Mucosa of stomach (tissue), 1 donor: ENCODE results near the gene ODAD4.
A peak's percentile ranks its signal among the peaks of the same experiment; 100 is the strongest.
"Not testable (repeated sequence)": the region's sequence is repeated elsewhere in the genome, so short reads cannot be mapped to it uniquely, and the experiment has no call there.

Experiments
- H3K27me3 ChIP-seq: one replicate; pipeline ENCODE4 v1.7.0; 2013; ENCODE audit warnings: mild to moderate bottlenecking, low read length; ENCODE audit not compliant: control insufficient read depth, insufficient read depth
- H3K36me3 ChIP-seq: one replicate; pipeline ENCODE4 v1.7.0; 2013; ENCODE audit warnings: low read length; ENCODE audit not compliant: control insufficient read depth, insufficient read depth
- H3K4me1 ChIP-seq: one replicate; pipeline ENCODE4 v1.7.0; 2013; ENCODE audit warnings: mild to moderate bottlenecking, low read length; ENCODE audit not compliant: control insufficient read depth, insufficient read depth
- H3K4me3 ChIP-seq: one replicate; pipeline ENCODE4 v1.7.0; 2013; ENCODE audit warnings: low read length
- H3K9ac ChIP-seq: one replicate; pipeline ENCODE4 v1.7.0; 2013; ENCODE audit warnings: mild to moderate bottlenecking, low read length, moderate library complexity
- H3K9me3 ChIP-seq: one replicate; pipeline ENCODE4 v1.7.0; 2013; ENCODE audit warnings: mild to moderate bottlenecking, low read length, moderate library complexity; ENCODE audit not compliant: control insufficient read depth
- donor health status: Pancreatic carcinoma.

ODAD4 gene

DNA sequence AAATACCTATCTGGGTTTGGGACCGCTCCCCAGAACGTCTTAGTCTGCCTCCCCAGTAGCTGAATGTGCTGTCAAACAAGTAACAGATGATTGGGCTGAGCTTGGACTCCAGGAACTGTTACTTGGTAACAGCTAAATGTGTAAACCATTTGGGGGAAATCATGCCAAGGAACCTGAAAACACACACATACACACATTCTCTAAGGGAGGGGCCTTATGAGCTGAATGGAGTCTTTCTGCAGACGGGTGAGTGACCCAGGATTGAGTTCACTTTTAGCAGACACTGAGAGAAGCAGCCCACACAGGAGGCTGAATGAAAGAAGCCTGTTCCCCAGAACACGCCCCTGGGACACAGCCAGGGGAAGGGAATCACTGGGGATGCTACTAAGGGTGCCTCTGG is 13.2 kb upstream of the ODAD4 start:
- Histone ChIP-seq H3K27me3 (no peaks in the 10 kb centered on the region), H3K9me3 (no peaks in the 10 kb centered on the region), H3K4me1 (peaks cover 41% of the 10 kb centered on the region), H3K36me3 (peaks cover 9% of the 10 kb centered on the region), H3K4me3 (no peak overlapping the region), H3K9ac (peak overlapping the region; percentile 92)

DNA sequence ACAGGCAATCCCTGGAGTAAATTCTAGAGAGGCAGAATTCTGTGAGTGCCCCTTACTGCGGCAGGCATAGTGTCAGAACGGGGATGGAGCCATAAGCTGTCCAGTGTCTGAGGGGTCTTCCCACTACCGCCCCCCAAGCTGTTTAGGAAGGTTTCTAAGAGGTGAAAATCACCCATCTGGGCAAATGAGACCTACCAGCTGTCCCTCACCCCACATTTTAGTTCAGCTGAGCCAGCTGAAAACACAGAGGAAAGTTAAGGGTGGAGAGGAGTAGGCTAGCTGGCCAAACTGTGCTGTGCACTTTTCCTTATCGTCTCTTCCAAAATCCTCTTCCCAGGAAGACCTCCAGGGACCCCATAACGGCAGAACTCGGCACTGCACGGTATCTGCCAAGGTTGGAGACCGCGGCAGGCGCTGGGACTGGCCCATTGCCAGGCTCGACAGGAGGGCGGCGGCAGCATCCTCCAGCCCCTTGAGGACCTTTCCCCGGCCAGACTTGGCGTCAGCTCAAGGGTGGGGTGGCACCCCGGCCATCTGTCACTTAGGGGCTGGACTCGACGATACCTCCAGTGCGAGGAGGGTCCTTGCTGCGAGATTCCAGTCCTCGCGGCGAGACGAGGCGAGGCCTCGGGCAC is 12.6 kb upstream of the ODAD4 start:
- Histone ChIP-seq H3K27me3 (no peaks in the 10 kb centered on the region), H3K9ac (peak overlapping the region; percentile 92), H3K4me1 (peaks cover 41% of the 10 kb centered on the region), H3K9me3 (no peaks in the 10 kb centered on the region), H3K36me3 (peaks cover 3% of the 10 kb centered on the region), H3K4me3 (peak overlapping the region; percentile 91)

DNA sequence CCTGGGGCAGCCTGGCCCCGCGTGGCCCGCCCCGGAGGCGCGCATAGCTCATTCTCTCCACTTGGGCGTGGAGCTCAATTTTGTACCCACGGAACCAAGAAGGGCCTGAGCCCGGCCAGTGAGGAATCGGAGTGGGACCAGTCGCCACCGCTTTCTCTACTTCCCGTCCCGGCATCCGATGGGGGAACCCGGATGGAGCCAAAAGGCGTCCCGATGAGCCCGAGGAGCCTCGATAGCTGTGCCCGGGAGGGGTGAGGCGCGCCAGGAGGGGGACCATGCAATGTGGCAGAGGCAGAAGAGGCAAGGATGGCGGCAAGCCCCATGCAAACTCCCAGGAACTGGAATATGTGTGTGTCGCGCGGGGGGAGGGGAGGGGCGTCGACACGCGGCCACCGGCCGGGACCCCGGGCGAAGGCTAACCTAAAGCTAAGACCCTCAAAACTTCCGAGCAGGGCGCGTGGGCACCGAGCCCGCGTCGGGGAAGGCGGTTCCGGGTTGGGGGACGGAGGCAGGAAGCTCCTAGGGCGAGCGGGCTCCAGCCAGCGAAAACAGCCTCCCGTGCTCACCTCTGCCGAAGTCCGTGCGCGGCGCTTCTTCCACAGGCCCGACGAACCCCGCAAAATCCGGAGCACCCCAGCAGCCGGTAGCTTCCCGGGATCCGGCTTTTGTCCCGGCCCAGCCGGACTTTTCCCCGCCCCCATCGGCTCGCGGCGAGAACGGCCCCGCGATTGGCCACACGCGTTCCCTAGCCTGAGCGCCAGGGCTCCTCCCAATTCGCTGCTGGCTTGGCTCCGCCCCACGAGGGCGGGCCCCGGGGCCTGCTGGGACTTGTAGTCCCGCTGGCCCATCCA is 11.9 kb upstream of the ODAD4 start, which contains the start of gene ACLY:
Gene ACLY (minus strand): TSS at position 638 of the 851 bp plus-strand sequence. CDS start 5,078 bp downstream, outside the sequence.
- no peaks in the 10 kb centered on the region for H3K27me3 ChIP-seq

DNA sequence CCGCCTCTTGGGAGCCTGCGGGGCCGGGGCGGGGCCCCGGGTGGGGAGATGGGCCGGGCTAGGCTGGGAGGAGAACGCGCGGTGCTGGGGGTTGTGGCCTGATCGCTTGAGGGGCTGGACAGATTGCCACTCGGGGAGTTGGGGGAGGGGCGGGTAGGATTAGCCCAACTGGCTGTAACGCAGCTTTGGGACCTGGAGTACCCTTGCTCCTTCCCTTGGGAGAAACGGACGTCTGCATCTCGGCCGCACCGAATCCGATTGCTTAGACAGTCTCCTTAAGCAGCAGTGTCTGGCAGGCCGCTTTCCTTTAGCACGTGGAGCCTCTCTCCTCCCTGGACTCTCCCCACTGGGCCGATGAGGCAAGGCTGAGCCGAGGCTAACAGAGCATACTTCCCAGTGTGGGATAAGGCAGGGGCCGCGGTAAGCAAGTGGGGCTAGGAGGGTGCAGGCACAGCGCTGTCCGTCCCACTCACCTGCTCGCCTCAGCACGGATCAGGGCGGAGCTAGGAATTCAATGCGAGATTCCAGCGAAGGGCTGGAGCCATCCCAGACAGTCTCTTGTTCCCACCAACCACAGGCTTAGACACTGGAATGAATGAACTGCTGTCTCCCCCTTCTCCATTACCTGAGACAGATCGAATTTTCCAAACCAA is 11.1 kb upstream of the ODAD4 start:
- H3K9ac ChIP-seq = no peak overlapping the region
- H3K4me1 ChIP-seq = peaks cover 32% of the 10 kb centered on the region
- H3K27me3 ChIP-seq = no peaks in the 10 kb centered on the region
- H3K4me3 ChIP-seq = peak overlapping the region; percentile 3
- no peaks in the 10 kb centered on the region for H3K36me3 ChIP-seq
- H3K9me3 ChIP-seq = no peaks in the 10 kb centered on the region

More for the DNA sequence above, 11.9 kb upstream of the ODAD4 start, which contains the start of gene ACLY:
- Histone ChIP-seq H3K9me3 (no peaks in the 10 kb centered on the region), H3K4me1 (peaks cover 40% of the 10 kb centered on the region), H3K36me3 (no peaks in the 10 kb centered on the region), H3K4me3 (peak within 1 kb of the TSS; percentile 91), H3K9ac (peak within 1 kb of the TSS; percentile 92)

DNA sequence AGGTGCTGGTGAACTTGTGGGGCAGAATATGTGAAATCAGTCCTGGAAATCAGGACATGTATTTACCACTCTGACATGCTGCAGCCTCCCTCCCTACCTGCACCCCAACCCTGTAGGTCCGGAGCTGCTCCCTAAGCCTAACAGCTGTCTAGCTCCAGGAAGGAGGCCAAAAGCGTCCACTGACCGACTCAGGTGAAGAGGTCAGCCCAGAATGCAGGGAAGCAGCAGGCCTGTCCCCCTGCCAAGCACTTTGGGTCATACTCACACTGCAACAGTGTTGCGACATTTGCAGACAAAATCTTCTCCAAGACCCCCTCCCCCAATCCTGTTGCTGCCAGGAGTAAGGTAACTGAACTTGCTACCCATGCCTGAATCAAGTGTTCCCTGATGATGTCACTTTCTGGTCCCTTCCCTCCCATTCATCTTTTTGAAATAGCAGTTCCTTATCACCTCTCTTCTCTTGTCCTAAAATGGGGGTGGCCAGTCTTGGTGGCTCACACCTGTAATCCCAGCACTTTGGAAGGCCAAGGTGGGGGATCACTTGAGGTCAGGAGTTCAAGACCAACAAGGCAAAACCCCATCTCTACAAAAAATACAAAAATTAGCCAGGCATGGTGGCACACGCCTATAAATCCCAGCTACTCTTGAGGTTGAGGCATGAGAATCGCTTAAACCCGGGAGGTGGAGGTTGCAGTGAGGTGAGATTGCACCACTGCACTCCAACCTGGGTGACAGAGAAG is 10.4 kb upstream of the ODAD4 start:
- no peak overlapping the region for H3K9ac ChIP-seq
- no peaks in the 10 kb centered on the region for H3K36me3 ChIP-seq
- H3K9me3 ChIP-seq = no peaks in the 10 kb centered on the region
- H3K4me1 ChIP-seq = peaks cover 26% of the 10 kb centered on the region
- no peaks in the 10 kb centered on the region for H3K27me3 ChIP-seq
- H3K4me3 ChIP-seq = no peak overlapping the region

DNA sequence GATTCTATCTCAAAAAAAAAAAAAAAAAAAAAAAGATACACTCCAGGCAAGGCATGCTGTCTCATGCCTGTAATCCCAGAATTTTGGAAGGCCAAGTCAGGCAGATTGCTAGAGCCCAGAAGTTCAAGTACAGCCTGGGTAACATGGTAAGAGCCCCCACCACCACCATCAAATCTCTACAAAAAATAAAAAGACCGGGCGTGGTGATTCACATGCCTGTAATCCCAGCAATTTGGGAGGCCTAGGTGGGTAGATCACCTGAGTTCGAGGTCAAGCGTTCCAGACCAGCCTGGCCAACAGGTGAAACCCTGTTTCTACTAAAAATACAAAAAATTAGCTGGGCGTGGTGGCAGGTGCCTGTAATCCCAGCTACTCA is 9.8 kb upstream of the ODAD4 start:
- no peaks in the 10 kb centered on the region for H3K9me3 ChIP-seq
- no peaks in the 10 kb centered on the region for H3K27me3 ChIP-seq
- H3K9ac ChIP-seq = no peak overlapping the region
- peaks cover 20% of the 10 kb centered on the region for H3K4me1 ChIP-seq
- no peaks in the 10 kb centered on the region for H3K36me3 ChIP-seq
- H3K4me3 ChIP-seq = no peak overlapping the region

DNA sequence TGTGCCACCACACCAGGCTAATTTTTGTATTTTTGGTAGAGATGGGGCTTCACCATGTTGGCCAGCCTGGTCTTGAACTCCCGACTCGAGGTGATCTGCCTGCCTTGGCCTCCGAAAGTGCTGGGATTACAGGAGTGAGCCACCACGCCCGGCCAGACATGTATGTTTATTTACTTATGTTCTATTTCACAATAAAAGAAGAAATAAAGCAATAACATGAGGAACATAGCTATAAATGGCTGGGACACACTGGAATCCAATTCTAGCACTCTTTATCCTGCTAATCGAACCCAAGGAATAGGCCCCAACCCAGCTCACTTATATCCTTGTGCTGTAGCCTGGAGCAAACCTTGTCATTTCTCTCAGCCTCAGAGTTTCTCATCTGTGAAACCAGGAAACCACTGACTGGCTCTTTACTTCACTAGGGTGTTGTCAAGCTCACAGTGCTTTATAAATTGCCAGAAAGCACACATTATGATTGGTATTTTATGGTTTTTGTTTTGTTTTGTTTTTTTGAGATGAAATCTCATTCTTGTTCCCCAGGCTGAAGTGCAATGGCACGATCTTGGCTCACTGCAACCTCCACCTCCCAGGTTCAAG is 4.3 kb upstream of the ODAD4 start:
- no peak overlapping the region for H3K4me3 ChIP-seq
- no peaks in the 10 kb centered on the region for H3K27me3 ChIP-seq
- H3K4me1 ChIP-seq = no peaks in the 10 kb centered on the region
- H3K9me3 ChIP-seq = no peaks in the 10 kb centered on the region
- H3K9ac ChIP-seq = no peak overlapping the region
- H3K36me3 ChIP-seq = no peaks in the 10 kb centered on the region

DNA sequence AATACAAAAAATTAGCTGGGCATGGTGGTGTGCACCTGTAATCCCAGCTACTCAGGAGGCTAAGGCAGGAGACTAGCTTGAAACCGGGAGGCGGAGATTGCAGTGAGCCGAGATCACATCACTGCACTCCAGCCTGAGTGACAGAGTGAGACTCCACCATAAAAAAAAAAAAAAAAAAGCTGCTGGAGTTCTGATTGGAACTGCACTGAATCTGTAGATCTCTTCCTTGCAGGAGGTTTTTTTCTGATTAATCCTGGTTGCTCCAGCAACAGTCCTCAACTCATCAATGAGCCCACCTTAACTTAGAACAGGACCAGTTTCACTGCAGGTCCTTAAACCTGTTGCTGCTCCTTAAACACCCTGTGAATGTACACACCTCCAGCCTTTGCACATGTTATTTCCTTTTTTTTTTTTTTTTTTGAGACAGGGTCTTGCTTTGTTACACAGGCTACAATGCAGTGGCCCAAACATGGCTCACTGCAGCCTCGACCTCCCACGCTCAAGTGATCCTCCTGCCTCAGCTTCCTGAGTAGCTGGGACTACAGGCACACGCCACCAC is 1.6 kb upstream of the ODAD4 start:
- Histone ChIP-seq H3K36me3 (no peaks in the 10 kb centered on the region), H3K9me3 (no peaks in the 10 kb centered on the region), H3K9ac (no peak overlapping the region), H3K4me1 (no peaks in the 10 kb centered on the region), H3K4me3 (no peak overlapping the region), H3K27me3 (no peaks in the 10 kb centered on the region)

DNA sequence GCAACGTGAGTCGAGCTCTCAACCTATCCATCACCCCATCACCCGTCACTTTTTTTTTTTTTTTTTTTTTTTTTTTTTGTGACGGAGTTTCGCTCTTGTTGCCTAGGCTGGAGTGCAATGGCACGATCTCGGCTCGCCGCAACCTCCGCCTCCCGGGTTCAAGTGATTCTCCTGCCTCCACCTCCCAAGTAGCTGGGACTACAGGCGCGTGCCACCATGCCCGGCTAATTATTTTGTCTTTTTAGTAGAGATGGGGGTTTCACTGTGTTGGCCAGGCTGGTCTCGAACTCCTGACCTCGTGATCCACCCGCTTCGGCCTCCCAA is 378 bp downstream of the ODAD4 start:
- not testable (repeated sequence) for H3K27me3 ChIP-seq, H3K36me3 ChIP-seq, H3K4me1 ChIP-seq, H3K9me3 ChIP-seq
- Histone ChIP-seq H3K9ac (peak overlapping the region; percentile 88), H3K4me3 (peak overlapping the region; percentile 99)

DNA sequence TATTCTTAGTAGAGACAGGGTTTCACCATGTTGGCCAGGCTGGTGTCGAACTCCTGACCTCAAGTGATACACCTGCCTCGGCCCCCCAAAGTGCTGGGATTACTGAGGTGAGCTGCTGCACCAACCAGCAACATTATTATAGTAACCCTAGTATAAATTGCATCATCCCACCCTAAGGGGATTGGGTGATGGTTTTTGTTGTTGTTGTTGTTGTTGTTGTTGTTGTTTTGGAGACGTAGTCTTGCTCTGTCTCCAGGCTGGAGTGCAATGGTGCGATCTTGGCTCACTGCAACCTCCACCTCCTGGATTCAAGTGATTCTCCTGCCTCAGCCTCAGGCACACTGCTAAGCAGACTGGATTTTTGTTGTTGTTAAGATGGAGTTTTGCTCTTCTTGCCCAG is 1.3 kb downstream of the ODAD4 start:
- H3K4me1 ChIP-seq, H3K36me3 ChIP-seq, H3K9me3 ChIP-seq, H3K9ac ChIP-seq, H3K27me3 ChIP-seq, H3K4me3 ChIP-seq: not testable (repeated sequence)

DNA sequence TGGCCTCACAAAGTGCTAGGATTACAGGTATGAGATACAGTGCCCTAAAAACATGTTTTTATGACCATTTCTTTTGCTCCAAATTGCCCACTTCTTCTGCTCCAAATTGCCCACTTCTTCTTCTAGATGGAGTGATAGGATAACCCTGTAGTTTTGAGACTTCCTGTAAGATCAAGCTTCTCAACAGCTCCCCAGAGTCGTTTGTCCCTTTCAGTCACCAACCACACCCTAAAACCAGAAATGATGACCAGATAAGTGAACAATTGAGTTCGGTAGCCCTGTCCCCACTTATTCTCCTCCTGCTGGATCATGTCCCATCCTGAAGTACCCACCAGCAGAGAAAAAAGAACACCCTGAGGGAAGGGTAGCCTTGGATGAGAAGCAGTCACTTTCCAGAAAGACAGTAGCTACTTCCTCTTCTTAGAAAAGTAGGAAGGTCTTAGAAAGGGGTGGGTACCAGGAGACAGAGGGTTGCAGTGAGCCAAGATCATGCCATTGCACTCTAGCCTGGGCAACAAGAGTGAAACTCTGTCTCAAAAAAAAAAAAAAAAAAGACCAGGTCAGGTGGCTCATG is 2.5 kb downstream of the ODAD4 start:
- H3K36me3 ChIP-seq = no peaks in the 10 kb centered on the region
- no peak overlapping the region for H3K9ac ChIP-seq
- no peak overlapping the region for H3K4me3 ChIP-seq
- no peaks in the 10 kb centered on the region for H3K9me3 ChIP-seq
- H3K27me3 ChIP-seq = no peaks in the 10 kb centered on the region
- H3K4me1 ChIP-seq = no peaks in the 10 kb centered on the region
